Effector memory CD4-positive, alpha-beta T cell (primary cell): ENCODE measurements around the gene ACTA2.
A peak's percentile ranks its signal among the peaks of the same experiment; 100 is the strongest.

Experiments used
- DNase-seq, 3 donors: peaks; one replicate each; pipeline ENCODE4 v3.0.0-alpha.2; 2020
- H3K27ac ChIP-seq: 2 replicates; pipeline ENCODE4 v1.7.0; 2013; ENCODE audit warnings: mild to moderate bottlenecking, low read length, moderate library complexity; ENCODE audit not compliant: insufficient read depth, poor library complexity, severe bottlenecking
- H3K27me3 ChIP-seq: replicated peaks from 2 replicates; pipeline ENCODE4 v1.7.0; 2013; ENCODE audit warnings: mild to moderate bottlenecking, low read length; ENCODE audit not compliant: insufficient read depth, control insufficient read depth, poor library complexity, severe bottlenecking
- H3K36me3 ChIP-seq: 2 replicates; pipeline ENCODE4 v1.7.0; 2013; ENCODE audit warnings: mild to moderate bottlenecking, low read length, moderate library complexity; ENCODE audit not compliant: control insufficient read depth, insufficient read depth
- H3K4me1 ChIP-seq: 2 replicates; pipeline ENCODE4 v1.7.0; 2013; ENCODE audit warnings: low read length, mild to moderate bottlenecking; ENCODE audit not compliant: control insufficient read depth, insufficient read depth, poor library complexity, severe bottlenecking
- H3K4me3 ChIP-seq: 2 replicates; pipeline ENCODE4 v1.7.0; 2013; ENCODE audit warnings: low read length, low read depth, mild to moderate bottlenecking; ENCODE audit not compliant: insufficient read depth, poor library complexity, severe bottlenecking
- H3K9me3 ChIP-seq: 2 replicates; pipeline ENCODE4 v1.7.0; 2013; ENCODE audit warnings: mild to moderate bottlenecking, low read length, moderate library complexity; ENCODE audit not compliant: control insufficient read depth

ACTA2 gene

GRCh38 chr10:88983206-88983605 is 30.6 kb upstream of the ACTA2 start:
- H3K36me3 ChIP-seq, result no peaks in the 10 kb centered on the region

GRCh38 chr10:88982366-88982765 is 29.8 kb upstream of the ACTA2 start:
- Histone ChIP-seq H3K4me1 (peaks cover under 1% of the 10 kb centered on the region), H3K9me3 (no peaks in the 10 kb centered on the region), H3K36me3 (no peaks in the 10 kb centered on the region), H3K27ac (peak overlapping the region; percentile 20), H3K4me3 (no peak overlapping the region), H3K27me3 (no peaks in the 10 kb centered on the region)
- no peak for DNase-seq

More at GRCh38 chr10:88983206-88983605, 30.6 kb upstream of the ACTA2 start:
- peaks cover 8% of the 10 kb centered on the region for H3K4me1 ChIP-seq
- peak overlapping the region; percentile 20 for H3K27ac ChIP-seq
- DNase-seq, result no peak
- H3K9me3 ChIP-seq, result no peaks in the 10 kb centered on the region
- H3K4me3 ChIP-seq, result no peak overlapping the region
- no peaks in the 10 kb centered on the region for H3K27me3 ChIP-seq

- Histone ChIP-seq H3K4me1 (no peaks in the 10 kb centered on the region), H3K36me3 (no peaks in the 10 kb centered on the region), H3K9me3 (no peaks in the 10 kb centered on the region), H3K27me3 (no peaks in the 10 kb centered on the region), H3K27ac (no peak overlapping the region), H3K4me3 (no peak overlapping the region)
- DNase-seq, result no peak
Measured at GRCh38 chr10:88981435-88981834, 28.9 kb upstream of the ACTA2 start.

GRCh38 chr10:88980800-88981199 is 28.2 kb upstream of the ACTA2 start:
- H3K27me3 ChIP-seq, result no peaks in the 10 kb centered on the region
- H3K4me1 ChIP-seq, result peaks cover under 1% of the 10 kb centered on the region
- DNase-seq, result no peak
- no peaks in the 10 kb centered on the region for H3K36me3 ChIP-seq
- H3K9me3 ChIP-seq, result no peaks in the 10 kb centered on the region
- no peak overlapping the region for H3K4me3 ChIP-seq
- no peak overlapping the region for H3K27ac ChIP-seq

GRCh38 chr10:88980247-88980646 is 27.7 kb upstream of the ACTA2 start:
- Histone ChIP-seq H3K4me3 (no peak overlapping the region), H3K9me3 (no peaks in the 10 kb centered on the region), H3K27ac (no peak overlapping the region), H3K36me3 (no peaks in the 10 kb centered on the region), H3K4me1 (peaks cover 6% of the 10 kb centered on the region), H3K27me3 (no peaks in the 10 kb centered on the region)
- no peak for DNase-seq

- Histone ChIP-seq H3K36me3 (no peaks in the 10 kb centered on the region), H3K27me3 (no peaks in the 10 kb centered on the region), H3K4me3 (no peak overlapping the region), H3K4me1 (peaks cover 7% of the 10 kb centered on the region), H3K9me3 (no peaks in the 10 kb centered on the region), H3K27ac (no peak overlapping the region)
- no peak for DNase-seq
Measured at GRCh38 chr10:88979603-88980002, 27.0 kb upstream of the ACTA2 start.

- Histone ChIP-seq H3K9me3 (no peaks in the 10 kb centered on the region), H3K4me1 (peaks cover 7% of the 10 kb centered on the region), H3K4me3 (no peak overlapping the region), H3K27me3 (no peaks in the 10 kb centered on the region), H3K36me3 (no peaks in the 10 kb centered on the region), H3K27ac (no peak overlapping the region)
- no peak for DNase-seq
Measured at GRCh38 chr10:88979153-88979562, 26.6 kb upstream of the ACTA2 start.

GRCh38 chr10:88978463-88978862 is 25.9 kb upstream of the ACTA2 start:
- H3K4me3 ChIP-seq, result no peak overlapping the region
- no peaks in the 10 kb centered on the region for H3K36me3 ChIP-seq
- H3K27ac ChIP-seq, result no peak overlapping the region
- H3K4me1 ChIP-seq, result peaks cover 7% of the 10 kb centered on the region
- H3K27me3 ChIP-seq, result no peaks in the 10 kb centered on the region
- no peak for DNase-seq
- H3K9me3 ChIP-seq, result no peaks in the 10 kb centered on the region

GRCh38 chr10:88975377-88975720 is 22.8 kb upstream of the ACTA2 start:
- H3K27ac ChIP-seq, result peak overlapping the region; percentile 61
- H3K9me3 ChIP-seq, result no peaks in the 10 kb centered on the region
- H3K36me3 ChIP-seq, result no peaks in the 10 kb centered on the region
- peaks cover 7% of the 10 kb centered on the region for H3K4me1 ChIP-seq
- H3K4me3 ChIP-seq, result peak overlapping the region; percentile 53
- no peaks in the 10 kb centered on the region for H3K27me3 ChIP-seq
- no peak for DNase-seq

- H3K9me3 ChIP-seq, result no peaks in the 10 kb centered on the region
- H3K27me3 ChIP-seq, result no peaks in the 10 kb centered on the region
- peaks cover 7% of the 10 kb centered on the region for H3K4me1 ChIP-seq
- no peaks in the 10 kb centered on the region for H3K36me3 ChIP-seq
- no peak for DNase-seq
- H3K4me3 ChIP-seq, result peak overlapping the region; percentile 53
- H3K27ac ChIP-seq, result peak overlapping the region; percentile 61
Measured at GRCh38 chr10:88974446-88975376, 22.1 kb upstream of the ACTA2 start.
